CD4-positive, alpha-beta T cell treated with Interleukin-1 beta for 1 hour (primary cell): Measurements from ENCODE around the gene ADAMTS5.

Source experiments
- DNase-seq, 2 donors: peaks; one replicate each; pipeline ENCODE4 v3.0.0-alpha.2; 2020 to 2022

ADAMTS5 gene

GRCh38 chr21:26946744-26947446 is 20.0 kb downstream of the ADAMTS5 start:
- no peak for DNase-seq

DNA sequence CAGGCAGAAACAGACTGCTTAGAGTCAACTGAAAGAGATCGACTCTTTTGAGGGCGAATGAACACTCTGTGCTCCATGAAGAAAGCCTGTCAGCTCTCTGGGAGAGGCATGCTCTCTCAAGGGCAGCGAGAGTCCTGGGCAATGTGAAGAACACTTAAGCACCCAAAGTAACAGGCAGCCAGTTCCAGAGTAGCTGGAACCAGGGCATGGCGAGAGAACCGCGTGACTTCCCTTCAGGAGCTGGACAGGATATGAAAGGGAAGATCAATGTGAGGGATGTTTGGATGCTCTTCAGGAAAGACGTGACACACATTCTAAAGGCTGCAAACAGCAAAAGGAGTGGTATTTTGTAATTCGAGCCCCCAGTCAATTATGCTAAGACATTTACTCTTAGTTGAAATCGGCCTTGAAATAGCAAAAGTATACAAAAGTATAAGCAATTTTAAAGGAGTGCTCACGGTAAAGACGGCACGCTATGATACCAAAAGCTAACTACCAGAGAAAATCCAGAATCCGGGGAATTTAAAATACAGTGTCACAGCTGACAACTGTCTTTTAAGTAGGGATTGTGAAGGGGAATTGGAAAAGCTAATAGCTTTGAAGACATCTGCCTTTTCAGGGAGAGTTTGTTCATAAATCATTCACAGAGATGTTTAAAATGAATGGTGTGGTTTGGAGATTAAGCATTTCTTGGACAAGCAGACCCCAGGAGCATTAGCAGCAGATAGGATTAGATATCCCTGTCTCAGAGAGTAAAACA is 20.8 kb downstream of the ADAMTS5 start:
- DNase-seq: no peak

- DNase-seq: no peak
Observed at GRCh38 chr21:26943921-26944320, 23.0 kb downstream of the ADAMTS5 start.

GRCh38 chr21:26941421-26941820 is 25.5 kb downstream of the ADAMTS5 start:
- DNase-seq: no peak

- no peak for DNase-seq
Observed at GRCh38 chr21:26939601-26940111, 27.2 kb downstream of the ADAMTS5 start.

- no peak for DNase-seq
Observed at GRCh38 chr21:26936641-26937040, 30.2 kb downstream of the ADAMTS5 start.

DNA sequence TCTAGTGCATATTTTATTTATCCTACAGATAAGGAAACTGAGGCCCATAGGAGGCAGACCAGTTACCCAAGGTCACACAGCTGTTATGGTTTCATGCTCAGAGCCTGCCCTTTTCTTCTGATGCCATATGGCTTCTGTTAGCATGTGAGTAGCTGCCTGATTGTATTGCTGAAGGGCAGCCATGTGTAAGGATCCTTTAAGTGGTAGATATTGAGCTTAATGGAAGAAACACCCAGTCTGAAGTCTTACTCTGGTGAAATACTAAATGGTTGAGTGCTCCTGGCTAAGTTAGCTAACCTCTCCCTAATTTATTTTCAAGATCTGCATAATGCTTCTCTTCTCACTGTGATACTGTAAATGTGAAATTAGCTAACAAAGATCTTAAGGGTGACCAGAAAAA is 30.9 kb downstream of the ADAMTS5 start:
- DNase-seq: no peak

DNA sequence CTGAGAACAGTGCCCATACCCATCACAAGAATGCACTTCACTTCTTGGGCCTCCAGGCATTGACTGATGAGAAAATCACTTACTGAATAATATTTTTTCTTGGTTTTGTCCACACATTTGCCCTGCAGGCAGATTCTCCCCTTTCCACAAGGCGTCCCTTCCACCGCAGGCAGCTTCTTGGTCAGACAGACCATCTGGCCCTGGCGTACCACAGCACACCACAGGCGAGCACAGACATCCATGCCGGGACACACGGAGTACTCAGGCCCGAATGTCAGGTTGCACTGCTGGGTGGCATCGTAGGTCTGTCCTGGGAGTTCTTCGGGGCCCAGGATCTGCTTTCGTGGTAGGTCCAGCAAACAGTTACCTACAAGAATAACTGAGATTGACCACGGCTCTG is 32.5 kb downstream of the ADAMTS5 start:
- no peak for DNase-seq

DNA sequence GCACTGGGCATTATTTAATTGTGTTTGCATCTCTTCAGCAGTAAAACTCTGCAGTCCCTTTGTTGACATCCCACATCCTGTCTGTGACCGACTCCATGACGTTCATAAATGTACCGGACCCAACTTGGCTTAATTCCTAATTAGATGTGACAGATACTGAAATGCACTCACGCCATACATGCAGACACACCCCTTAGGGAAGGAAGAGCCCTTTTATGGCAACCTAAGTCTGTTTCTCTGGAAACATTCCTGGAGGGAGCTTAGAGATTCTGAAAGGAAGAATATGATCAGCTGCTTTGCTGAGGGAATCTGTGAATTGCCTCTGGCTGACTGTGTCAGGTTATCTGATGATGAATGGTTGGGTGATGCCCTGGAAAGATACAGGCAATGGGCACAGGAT is 33.4 kb downstream of the ADAMTS5 start:
- no peak for DNase-seq

DNA sequence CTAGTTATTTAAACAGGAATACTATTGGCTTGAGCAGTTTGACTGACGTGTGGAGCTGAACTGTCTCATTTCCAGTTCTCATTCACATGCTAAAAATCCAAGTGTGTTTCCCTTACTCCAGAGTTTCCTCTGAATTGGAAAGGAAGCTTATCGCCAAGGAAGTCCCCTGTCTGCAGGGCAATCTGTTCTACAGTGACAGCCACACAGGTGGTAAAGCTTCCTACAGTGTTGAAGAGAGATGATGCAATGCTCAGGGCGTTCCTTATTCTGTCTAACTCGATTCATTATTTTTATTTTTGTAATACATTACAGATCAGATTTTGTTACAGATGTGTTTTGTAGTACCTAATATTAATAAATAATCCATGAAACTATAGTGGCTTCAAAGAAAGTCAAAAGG is 41.3 kb downstream of the ADAMTS5 start:
- DNase-seq: no peak

GRCh38 chr21:26925122-26925521 is 41.8 kb downstream of the ADAMTS5 start:
- no peak for DNase-seq

- DNase-seq: no peak
Observed at GRCh38 chr21:26923986-26924385, 42.9 kb downstream of the ADAMTS5 start.

DNA sequence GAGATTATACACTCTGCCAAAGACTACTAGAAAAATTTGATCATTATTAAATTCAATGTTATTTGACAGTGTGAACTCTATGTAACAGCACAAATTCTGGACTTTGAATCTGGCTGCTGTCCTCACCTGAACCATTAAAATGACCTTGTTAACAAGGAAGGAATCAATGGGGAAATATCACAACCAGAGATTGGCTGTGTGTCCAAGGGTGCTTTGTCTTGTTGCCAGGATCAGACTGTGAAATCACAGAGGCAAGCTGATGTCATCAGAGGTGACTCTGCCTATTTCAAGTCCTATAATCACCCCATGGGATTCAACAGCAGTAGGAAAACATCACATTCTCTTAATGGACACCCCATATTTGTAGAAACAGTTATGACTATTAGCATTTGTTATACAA is 46.8 kb downstream of the ADAMTS5 start:
- DNase-seq: no peak

DNA sequence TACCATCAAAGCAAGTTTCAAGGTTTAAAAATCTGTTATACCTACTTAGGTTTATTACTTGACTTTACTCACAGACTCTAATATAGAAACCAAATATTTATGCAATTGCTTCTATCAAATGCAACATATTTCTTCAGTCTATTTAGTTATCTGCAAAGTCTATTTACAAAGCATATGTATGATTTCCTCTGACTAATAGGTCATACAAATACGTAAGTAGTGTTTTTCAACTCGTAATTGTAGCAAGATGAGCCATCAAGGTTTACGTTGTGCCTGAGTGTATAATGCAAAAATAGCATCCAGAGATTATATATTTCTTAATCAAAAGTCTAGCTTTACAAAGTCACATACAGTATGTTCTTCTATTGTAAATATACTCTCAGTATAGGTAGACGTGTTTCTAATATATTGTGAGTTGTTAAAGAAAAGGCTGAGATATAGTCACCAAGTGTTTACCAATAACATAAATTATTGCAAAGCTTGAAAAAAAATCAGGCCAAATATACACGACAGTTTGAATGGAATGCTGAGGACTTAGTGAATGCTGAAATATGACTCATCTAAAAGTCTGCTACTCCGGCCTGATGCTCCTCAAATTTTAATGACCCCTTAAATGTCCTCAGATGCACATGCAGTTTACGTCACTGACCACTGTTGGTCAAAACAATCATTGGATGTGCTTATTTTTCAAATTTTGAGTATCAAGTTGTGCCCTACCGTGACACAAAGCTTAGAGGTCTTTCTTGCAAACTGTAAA is 48.4 kb downstream of the ADAMTS5 start:
- DNase-seq: no peak

DNA sequence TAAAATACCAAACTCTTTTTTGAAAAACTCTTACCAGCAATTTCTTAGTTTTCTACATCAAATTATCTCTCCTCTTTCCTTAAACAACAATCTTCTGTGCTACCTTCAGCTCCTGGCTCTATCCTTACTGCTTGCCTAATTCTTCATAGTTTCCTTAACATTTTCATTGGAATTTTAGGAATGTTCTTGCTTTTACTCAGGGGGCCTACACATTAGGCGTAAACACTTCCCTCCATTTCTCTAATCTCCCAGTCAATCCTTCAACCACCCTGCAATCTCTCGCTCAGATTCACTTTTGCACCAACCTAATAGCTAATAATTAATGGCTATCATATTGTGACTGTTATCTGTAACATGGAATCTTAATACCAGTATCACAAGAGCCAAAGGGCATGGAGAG is 50.1 kb downstream of the ADAMTS5 start:
- no peak for DNase-seq

DNA sequence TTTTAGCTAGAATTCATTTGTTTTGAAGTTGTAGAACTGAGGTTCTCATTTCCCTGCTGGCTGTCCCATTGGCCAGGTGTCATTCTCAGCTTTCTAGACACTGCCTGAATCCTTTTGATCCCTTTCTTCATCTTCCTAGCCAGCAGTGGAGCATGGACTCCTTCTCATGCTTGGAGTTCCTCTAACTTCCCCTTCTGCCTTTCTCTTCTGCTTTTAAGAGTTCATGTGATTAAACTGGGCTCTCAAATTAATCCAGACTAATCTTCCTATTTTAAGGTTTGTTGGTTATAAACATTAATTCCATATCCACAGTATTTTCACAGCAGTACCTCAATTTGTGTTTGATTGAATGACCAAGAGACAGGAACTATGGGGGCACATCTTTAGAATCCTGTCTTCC is 52.3 kb downstream of the ADAMTS5 start:
- DNase-seq: no peak

DNA sequence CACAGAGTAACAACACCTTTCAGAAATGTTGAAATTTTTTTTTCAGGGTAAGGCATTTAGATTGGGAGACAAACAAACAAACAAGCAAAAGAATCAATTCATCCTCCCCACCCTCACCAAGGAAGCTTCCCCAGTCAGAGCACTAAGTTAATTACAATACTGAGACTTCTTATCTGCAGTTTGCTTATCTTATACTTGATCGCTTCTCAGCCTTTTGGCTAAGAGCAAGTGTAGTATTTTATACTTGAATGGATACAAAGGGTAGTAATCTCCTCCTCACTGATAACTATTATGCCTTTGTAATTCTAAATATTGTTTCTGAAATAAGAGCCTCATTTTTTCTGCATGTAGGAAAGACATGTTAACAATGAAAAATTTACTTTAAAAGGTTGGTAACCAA is 54.4 kb downstream of the ADAMTS5 start:
- no peak for DNase-seq

DNA sequence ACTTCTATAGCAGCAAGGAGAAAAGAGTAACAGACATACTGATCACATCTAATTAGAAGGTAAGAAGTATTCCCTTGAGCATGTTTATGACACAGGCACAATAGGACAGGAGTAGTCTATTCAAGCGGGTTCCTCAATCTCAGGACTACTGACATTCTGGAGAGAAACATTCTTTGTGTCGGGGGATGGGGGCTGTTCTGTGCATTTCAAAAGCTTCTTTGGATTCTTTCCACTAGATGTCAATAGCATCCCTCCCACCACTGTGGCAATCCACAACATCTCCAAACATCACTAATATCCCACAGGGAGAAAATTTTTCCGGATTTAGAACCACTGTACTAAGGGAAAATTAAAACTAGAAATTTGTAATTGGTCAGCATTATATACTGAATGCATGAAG is 56.9 kb downstream of the ADAMTS5 start:
- no peak for DNase-seq

GRCh38 chr21:26900980-26901379 is 65.9 kb downstream of the ADAMTS5 start:
- DNase-seq: no peak

DNA sequence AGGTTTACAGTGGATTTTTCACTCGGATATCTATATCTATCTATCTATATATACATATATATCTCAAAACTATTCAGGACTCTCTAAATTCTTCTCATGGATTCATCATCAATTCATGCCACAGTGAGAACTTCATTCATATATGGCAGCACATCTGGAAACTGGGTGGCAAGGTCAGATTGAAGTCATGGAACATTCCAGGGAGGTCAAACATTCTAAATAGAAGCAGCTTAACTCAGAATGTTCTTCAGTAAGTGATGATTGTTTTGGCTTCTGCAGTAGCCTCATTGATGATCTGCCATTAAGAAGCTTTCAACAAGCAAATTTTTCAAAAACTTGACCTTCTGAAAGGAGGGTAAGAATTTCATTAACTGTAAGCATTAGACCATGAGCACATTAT is 74.7 kb downstream of the ADAMTS5 start:
- DNase-seq: no peak

GRCh38 chr21:26888931-26889330 is 78.0 kb downstream of the ADAMTS5 start:
- no peak for DNase-seq

DNA sequence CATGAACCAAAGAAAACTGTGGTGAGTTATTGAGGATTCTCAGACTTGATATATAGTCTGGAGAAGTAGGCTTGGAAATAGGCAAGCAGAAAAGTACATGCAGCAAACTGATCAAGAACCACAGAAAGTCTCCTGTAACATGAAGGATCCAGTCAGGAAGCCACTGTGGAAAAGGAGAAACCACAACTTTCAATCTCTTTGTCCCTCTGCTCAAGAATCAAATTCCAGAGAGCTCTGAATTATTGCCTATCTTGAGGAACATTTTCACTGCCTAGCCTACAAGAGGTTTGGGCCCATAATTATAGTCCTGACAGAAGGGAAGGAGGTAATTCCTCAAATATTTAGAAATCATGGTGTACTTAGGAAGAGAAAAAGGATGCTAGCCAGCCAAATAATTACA is 78.6 kb downstream of the ADAMTS5 start:
- no peak for DNase-seq

- DNase-seq: no peak
Observed at GRCh38 chr21:26887251-26887650, 79.6 kb downstream of the ADAMTS5 start.

GRCh38 chr21:26884436-26884835 is 82.5 kb downstream of the ADAMTS5 start:
- no peak for DNase-seq
